CD4-positive, CD25-positive, alpha-beta regulatory T cell (primary cell): ENCODE measurements around the gene SCAF1. TPM values are rescaled to one million over a fixed set of nuclear protein-coding genes. Genes with fewer than 3 reads are reported as not detected.

ENCODE experiments used
- ATAC-seq, 2 donors: fragments of 150-1000 bp; cut with Tn5 transposase; one replicate each; pipeline ENCODE4 v1.10.0; 2021; ENCODE audit warnings: low read depth in 2 of 2, moderate number of reproducible peaks in 2 of 2, moderate library complexity in 1 of 2
- DNase-seq, 3 donors: peaks; one replicate each; pipeline versions ENCODE4 v3.0.0 to v3.0.0-alpha.2; 2012 to 2022; ENCODE audit warnings: mixed read lengths in 1 of 3
- H3K27ac ChIP-seq: one replicate; pipeline ENCODE4 v1.7.0; 2013; ENCODE audit warnings: mild to moderate bottlenecking, low read length; ENCODE audit not compliant: insufficient read depth, poor library complexity, severe bottlenecking
- H3K27me3 ChIP-seq: one replicate; pipeline ENCODE4 v1.7.0; 2013; ENCODE audit warnings: low read length; ENCODE audit not compliant: control insufficient read depth, insufficient read depth
- H3K36me3 ChIP-seq: one replicate; pipeline ENCODE4 v1.7.0; 2013; ENCODE audit warnings: mild to moderate bottlenecking, low read length, moderate library complexity; ENCODE audit not compliant: control insufficient read depth, insufficient read depth
- H3K4me1 ChIP-seq: 2 replicates; pipeline ENCODE4 v1.7.0; 2013; ENCODE audit warnings: mild to moderate bottlenecking, low read length; ENCODE audit not compliant: insufficient read depth, control insufficient read depth, poor library complexity, severe bottlenecking
- H3K4me3 ChIP-seq: one replicate; pipeline ENCODE4 v1.7.0; 2013; ENCODE audit warnings: low read depth, mild to moderate bottlenecking, low read length, moderate library complexity
- H3K9me3 ChIP-seq, 2 experiments: 1 replicate in 1 of 2; 2 replicates in 1 of 2; pipeline ENCODE4 v1.7.0; 2013; ENCODE audit warnings: low read length in 2 of 2, mild to moderate bottlenecking in 1 of 2, moderate library complexity in 1 of 2; ENCODE audit not compliant: control insufficient read depth in 2 of 2
- H3K27ac Mint-ChIP-seq, 3 donors: one replicate each; pipeline ENCODE4 v1.8.0; 2020 to 2022; ENCODE audit warnings: mild to moderate bottlenecking in 3 of 3, mixed read lengths in 3 of 3, moderate library complexity in 2 of 3
- H3K27me3 Mint-ChIP-seq: one replicate; pipeline ENCODE4 v1.8.0; 2022; ENCODE audit warnings: mild to moderate bottlenecking, mixed read lengths
- H3K36me3 Mint-ChIP-seq: one replicate; pipeline ENCODE4 v1.8.0; 2020; ENCODE audit warnings: mixed read lengths
- H3K4me1 Mint-ChIP-seq, 4 donors: one replicate each; pipeline ENCODE4 v1.8.0; 2020 to 2022; ENCODE audit warnings: mixed read lengths in 4 of 4, mild to moderate bottlenecking in 1 of 4
- H3K4me3 Mint-ChIP-seq, 4 donors: one replicate each; pipeline ENCODE4 v1.8.0; 2020 to 2022; ENCODE audit warnings: mild to moderate bottlenecking in 4 of 4, mixed read lengths in 4 of 4, moderate library complexity in 3 of 4
- H3K9me3 Mint-ChIP-seq, 7 donors: one replicate each; pipeline ENCODE4 v1.8.0; 2020 to 2022; ENCODE audit warnings: mixed read lengths in 7 of 7, mild to moderate bottlenecking in 3 of 7, moderate library complexity in 2 of 7
- polyA plus RNA-seq, 4 donors: library from polyadenylated mRNA; unstranded; fragments of 300-500 nt; fragmentation: Illumina TruSeq; gene quantifications; one replicate each; pipeline ENCODE4 v1.2.3, GENCODE V29; 2021
- total RNA-seq: library from RNA; stranded (reverse); gene quantifications from one replicate; pipeline ENCODE4 v1.2.3, GENCODE V29; 2022

The SCAF1 gene
- total and polyA plus RNA-seq, 5 donors from 2014 or later: 0.53 to 47.4 (median 0.81) TPM; not detected in 1

- Histone ChIP-seq H3K9me3 (no peaks in the 10 kb centered on the region), H3K27ac (peak within 1 kb of the TSS; percentile 87), H3K4me3 (peak within 1 kb of the TSS; percentile 98), H3K36me3 (peaks cover 20% of the 10 kb centered on the region), H3K27me3 (no peaks in the 10 kb centered on the region), H3K4me1 (peaks cover 38% of the 10 kb centered on the region)
- Mint-ChIP-seq H3K36me3 (peaks cover 10% of the 10 kb centered on the region), H3K9me3 (no peaks in the 10 kb centered on the region), H3K27me3 (peaks cover 6% of the 10 kb centered on the region), H3K4me1 (peaks cover 0 to 54% (median 22%) of the 10 kb centered on the region in 4 donors), H3K27ac (peak within 1 kb of the TSS; percentile 97 to 99 (median 98)), H3K4me3 (peak within 1 kb of the TSS; percentile 93 to 100 (median 98))
- peak; percentile 97 to 99 (median 99) for DNase-seq
- peak; percentile 82 to 86 for ATAC-seq
These were observed 23.5 kb downstream of the SCAF1 start, which contains the start of the genes BCL2L12 and IRF3 for GRCh38 chr19:49665351-49666119. Gene BCL2L12, plus strand, starts transcription at chr19:49665933. Its CDS starts 760 bp downstream, at chr19:49666693. Gene IRF3, minus strand, starts transcription at chr19:49665857. Its CDS starts 1,019 bp downstream, at chr19:49664838.

GRCh38 chr19:49666120-49666444 is 24.1 kb downstream of the SCAF1 start:
- peaks cover 38% of the 10 kb centered on the region for H3K4me1 ChIP-seq
- H3K4me1 Mint-ChIP-seq: peaks cover 0 to 54% (median 22%) of the 10 kb centered on the region in 4 donors
- peak overlapping the region; percentile 87 for H3K27ac ChIP-seq
- DNase-seq (no peak), ATAC-seq (peak in 1 of 2 donors; percentile 1)
- H3K27ac Mint-ChIP-seq: peak overlapping the region; percentile 56 to 99 (median 98)
- H3K4me3 ChIP-seq: peak overlapping the region; percentile 64
- H3K27me3 Mint-ChIP-seq: peaks cover 6% of the 10 kb centered on the region
- no peaks in the 10 kb centered on the region for H3K27me3 ChIP-seq
- H3K9me3 ChIP-seq: no peaks in the 10 kb centered on the region
- peaks cover 10% of the 10 kb centered on the region for H3K36me3 Mint-ChIP-seq
- no peaks in the 10 kb centered on the region for H3K9me3 Mint-ChIP-seq
- peak overlapping the region; percentile 93 to 100 (median 98) for H3K4me3 Mint-ChIP-seq
- peaks cover 16% of the 10 kb centered on the region for H3K36me3 ChIP-seq

GRCh38 chr19:49667473-49667872 is 25.5 kb downstream of the SCAF1 start:
- H3K9me3 Mint-ChIP-seq: no peaks in the 10 kb centered on the region
- Histone ChIP-seq H3K36me3 (peaks cover 5% of the 10 kb centered on the region), H3K4me1 (peaks cover 39% of the 10 kb centered on the region), H3K4me3 (no peak overlapping the region), H3K27ac (no peak overlapping the region), H3K27me3 (no peaks in the 10 kb centered on the region), H3K9me3 (no peaks in the 10 kb centered on the region)
- peaks cover 0 to 52% (median 29%) of the 10 kb centered on the region in 4 donors for H3K4me1 Mint-ChIP-seq
- DNase-seq: no peak
- ATAC-seq: no peak
- H3K4me3 Mint-ChIP-seq: peak overlapping the region; percentile 44 to 98 (median 78)
- H3K36me3 Mint-ChIP-seq: peaks cover 10% of the 10 kb centered on the region
- peak overlapping the region in 1 of 3 donors; percentile 98 for H3K27ac Mint-ChIP-seq
- H3K27me3 Mint-ChIP-seq: peaks cover 6% of the 10 kb centered on the region

- H3K4me3 Mint-ChIP-seq: no peak overlapping the region
- peaks cover 5% of the 10 kb centered on the region for H3K36me3 Mint-ChIP-seq
- no peaks in the 10 kb centered on the region for H3K9me3 ChIP-seq
- H3K36me3 ChIP-seq: no peaks in the 10 kb centered on the region
- H3K4me3 ChIP-seq: no peak overlapping the region
- H3K4me1 ChIP-seq: peaks cover 23% of the 10 kb centered on the region
- peaks cover 0 to 1% (median 0%) of the 10 kb centered on the region in 7 donors for H3K9me3 Mint-ChIP-seq
- peaks cover 5 to 38% (median 28%) of the 10 kb centered on the region in 4 donors for H3K4me1 Mint-ChIP-seq
- no peak overlapping the region for H3K27ac ChIP-seq
- DNase-seq (no peak), ATAC-seq (no peak)
- no peak overlapping the region for H3K27ac Mint-ChIP-seq
- no peaks in the 10 kb centered on the region for H3K27me3 ChIP-seq
- peaks cover 11% of the 10 kb centered on the region for H3K27me3 Mint-ChIP-seq
These were observed 27.5 kb downstream of the SCAF1 start for GRCh38 chr19:49669516-49669915.

- peaks cover 5% of the 10 kb centered on the region for H3K36me3 Mint-ChIP-seq
- peak overlapping the region in 2 of 3 donors; percentile 36 to 93 for H3K27ac Mint-ChIP-seq
- DNase-seq (peak; percentile 63 to 74 (median 69)), ATAC-seq (no peak)
- Histone ChIP-seq H3K4me3 (no peak overlapping the region), H3K27ac (no peak overlapping the region), H3K36me3 (no peaks in the 10 kb centered on the region), H3K4me1 (peaks cover 18% of the 10 kb centered on the region), H3K9me3 (no peaks in the 10 kb centered on the region), H3K27me3 (no peaks in the 10 kb centered on the region)
- peaks cover 9% of the 10 kb centered on the region for H3K27me3 Mint-ChIP-seq
- peak overlapping the region in 3 of 4 donors; percentile 50 to 62 (median 61) for H3K4me3 Mint-ChIP-seq
- peaks cover 0 to 1% (median 0%) of the 10 kb centered on the region in 7 donors for H3K9me3 Mint-ChIP-seq
- peaks cover 5 to 29% (median 18%) of the 10 kb centered on the region in 4 donors for H3K4me1 Mint-ChIP-seq
These were observed 30.3 kb downstream of the SCAF1 start for GRCh38 chr19:49672131-49672919.

- H3K36me3 Mint-ChIP-seq: no peaks in the 10 kb centered on the region
- H3K9me3 Mint-ChIP-seq: peaks cover 0 to 1% (median 0%) of the 10 kb centered on the region in 7 donors
- Histone ChIP-seq H3K27ac (peak overlapping the region; percentile 98), H3K4me3 (peak overlapping the region; percentile 86), H3K27me3 (no peaks in the 10 kb centered on the region), H3K36me3 (peaks cover 2% of the 10 kb centered on the region), H3K4me1 (peaks cover 51% of the 10 kb centered on the region), H3K9me3 (no peaks in the 10 kb centered on the region)
- peaks cover 9% of the 10 kb centered on the region for H3K27me3 Mint-ChIP-seq
- no peak for ATAC-seq
- H3K4me1 Mint-ChIP-seq: peaks cover 5 to 56% (median 32%) of the 10 kb centered on the region in 4 donors
- H3K4me3 Mint-ChIP-seq: peak overlapping the region; percentile 90 to 99 (median 98)
- peak overlapping the region; percentile 99 to 100 (median 99) for H3K27ac Mint-ChIP-seq
- DNase-seq: no peak
These were observed 34.3 kb downstream of the SCAF1 start for GRCh38 chr19:49676136-49676783.

GRCh38 chr19:49676784-49677230 is 34.8 kb downstream of the SCAF1 start:
- Histone ChIP-seq H3K36me3 (peaks cover 4% of the 10 kb centered on the region), H3K4me1 (peaks cover 51% of the 10 kb centered on the region), H3K4me3 (peak overlapping the region; percentile 86), H3K27me3 (no peaks in the 10 kb centered on the region), H3K9me3 (no peaks in the 10 kb centered on the region), H3K27ac (peak overlapping the region; percentile 98)
- ATAC-seq (peak; percentile 79 to 81), DNase-seq (peak; percentile 97 to 100 (median 98))
- H3K27me3 Mint-ChIP-seq: peaks cover 9% of the 10 kb centered on the region
- H3K9me3 Mint-ChIP-seq: peaks cover 0 to 1% (median 0%) of the 10 kb centered on the region in 7 donors
- no peaks in the 10 kb centered on the region for H3K36me3 Mint-ChIP-seq
- H3K4me1 Mint-ChIP-seq: peaks cover 5 to 55% (median 31%) of the 10 kb centered on the region in 4 donors
- H3K4me3 Mint-ChIP-seq: peak overlapping the region; percentile 90 to 99 (median 98)
- H3K27ac Mint-ChIP-seq: peak overlapping the region; percentile 99 to 100 (median 99)
